ENCODE data around the gene ABCA7. TPM values are rescaled to one million over a fixed set of nuclear protein-coding genes. Genes with fewer than 3 reads are reported as not detected.

ABCA7 gene
- total RNA-seq, 2 donors from 2014 or later: 33.7 to 87.3 TPM

DNA sequence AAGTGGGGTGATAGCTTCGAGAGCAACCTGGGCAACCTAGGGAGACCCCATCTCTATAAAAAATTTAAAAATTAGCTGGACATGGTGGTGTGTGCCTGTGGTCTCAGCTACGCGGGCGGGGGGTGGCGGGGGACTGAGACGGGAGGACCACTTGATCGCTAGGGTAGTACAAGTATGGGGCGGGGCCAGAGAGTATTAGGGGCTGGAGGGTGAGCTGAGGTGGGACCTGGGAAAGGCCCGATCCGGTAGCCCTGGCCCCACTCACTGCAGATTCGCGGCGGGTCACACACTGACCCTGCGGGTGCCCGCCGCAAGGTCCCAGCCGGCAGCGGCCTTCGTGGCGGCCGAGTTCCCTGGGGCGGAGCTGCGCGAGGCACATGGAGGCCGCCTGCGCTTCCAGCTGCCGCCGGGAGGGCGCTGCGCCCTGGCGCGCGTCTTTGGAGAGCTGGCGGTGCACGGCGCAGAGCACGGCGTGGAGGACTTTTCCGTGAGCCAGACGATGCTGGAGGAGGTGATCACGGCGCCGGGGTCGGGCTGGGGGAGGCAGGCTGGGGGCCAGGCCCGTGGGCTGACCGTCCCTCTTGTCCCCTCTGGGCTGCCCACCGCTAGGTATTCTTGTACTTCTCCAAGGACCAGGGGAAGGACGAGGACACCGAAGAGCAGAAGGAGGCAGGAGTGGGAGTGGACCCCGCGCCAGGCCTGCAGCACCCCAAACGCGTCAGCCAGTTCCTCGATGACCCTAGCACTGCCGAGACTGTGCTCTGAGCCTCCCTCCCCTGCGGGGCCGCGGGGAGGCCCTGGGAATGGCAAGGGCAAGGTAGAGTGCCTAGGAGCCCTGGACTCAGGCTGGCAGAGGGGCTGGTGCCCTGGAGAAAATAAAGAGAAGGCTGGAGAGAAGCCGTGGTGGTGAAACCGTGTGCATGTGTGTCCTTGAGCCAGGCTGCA lies 25.0 kb downstream of the ABCA7 start:
- Histone ChIP-seq H3K36me3 (replicated peaks in 1 of 2; ENCODE audit: insufficient read depth in 1 of 2, low read depth in 2 of 2) (no peaks in the 10 kb centered on the region), H3K9me3 (no peaks in the 10 kb centered on the region), H3K4me1 (peaks cover 37% of the 10 kb centered on the region), H3K4me3 (no peak overlapping the region), H3K27ac (no peak overlapping the region), H3K27me3 (peaks cover 0 to 30% of the 10 kb centered on the region in 2 donors)
- peak; percentile 66 to 77 (median 73) for DNase-seq
- intact Hi-C loops (cut with DNase I): no loop called here
- 10 to 14% methylated on average over 17 to 58 of the region's 60 CpGs for WGBS, 2 donors
- ATAC-seq: peak; percentile 79
- TF ChIP-seq, protein P1, sequence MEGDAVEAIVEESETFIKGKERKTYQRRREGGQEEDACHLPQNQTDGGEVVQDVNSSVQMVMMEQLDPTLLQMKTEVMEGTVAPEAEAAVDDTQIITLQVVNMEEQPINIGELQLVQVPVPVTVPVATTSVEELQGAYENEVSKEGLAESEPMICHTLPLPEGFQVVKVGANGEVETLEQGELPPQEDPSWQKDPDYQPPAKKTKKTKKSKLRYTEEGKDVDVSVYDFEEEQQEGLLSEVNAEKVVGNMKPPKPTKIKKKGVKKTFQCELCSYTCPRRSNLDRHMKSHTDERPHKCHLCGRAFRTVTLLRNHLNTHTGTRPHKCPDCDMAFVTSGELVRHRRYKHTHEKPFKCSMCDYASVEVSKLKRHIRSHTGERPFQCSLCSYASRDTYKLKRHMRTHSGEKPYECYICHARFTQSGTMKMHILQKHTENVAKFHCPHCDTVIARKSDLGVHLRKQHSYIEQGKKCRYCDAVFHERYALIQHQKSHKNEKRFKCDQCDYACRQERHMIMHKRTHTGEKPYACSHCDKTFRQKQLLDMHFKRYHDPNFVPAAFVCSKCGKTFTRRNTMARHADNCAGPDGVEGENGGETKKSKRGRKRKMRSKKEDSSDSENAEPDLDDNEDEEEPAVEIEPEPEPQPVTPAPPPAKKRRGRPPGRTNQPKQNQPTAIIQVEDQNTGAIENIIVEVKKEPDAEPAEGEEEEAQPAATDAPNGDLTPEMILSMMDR (IDR thresholded peaks at IDR 0.05): peak; percentile 49 to 81 (median 70)
- no peak for TF ChIP-seq POLR2A (IDR thresholded peaks at IDR 0.05)

DNA sequence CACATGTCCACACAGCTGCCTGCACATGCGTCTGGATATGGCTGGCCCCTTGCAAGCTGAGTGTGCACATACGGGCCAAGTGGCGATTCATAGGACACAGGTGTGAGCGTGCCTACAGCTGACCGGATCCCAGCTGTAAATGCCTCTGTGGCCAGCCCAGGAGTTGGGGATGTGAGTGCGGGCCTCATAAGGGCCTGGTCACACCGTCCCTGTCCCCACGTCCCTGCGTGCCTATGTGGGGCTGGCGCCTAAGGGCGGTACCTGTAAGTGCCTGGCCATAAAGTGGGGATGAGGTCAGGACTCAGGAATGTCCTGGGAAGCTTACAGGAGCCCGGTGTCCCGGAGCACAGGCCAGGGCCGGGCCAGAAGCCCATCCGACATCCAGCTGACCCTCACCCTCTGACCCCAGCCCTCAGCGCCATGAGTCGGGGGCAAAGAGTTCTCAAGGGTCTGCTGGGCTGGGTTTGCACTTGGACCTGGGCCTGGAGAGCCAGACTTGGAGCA lies 25.8 kb downstream of the ABCA7 start:
- no peak for DNase-seq
- Histone ChIP-seq H3K27me3 (peaks cover 0 to 36% of the 10 kb centered on the region in 2 donors), H3K27ac (no peak overlapping the region), H3K36me3 (replicated peaks in 1 of 2; ENCODE audit: insufficient read depth in 1 of 2, low read depth in 2 of 2) (no peaks in the 10 kb centered on the region), H3K9me3 (no peaks in the 10 kb centered on the region), H3K4me3 (no peak overlapping the region), H3K4me1 (peaks cover 38% of the 10 kb centered on the region)
- no peak for TF ChIP-seq POLR2A (IDR thresholded peaks at IDR 0.05)
- TF ChIP-seq, protein P1 (IDR thresholded peaks at IDR 0.05): no peak
- intact Hi-C loops (cut with DNase I): no loop called here
- 48 to 58% methylated on average over 5 to 16 of the region's 17 CpGs for WGBS, 2 donors
- peak; percentile 20 for ATAC-seq

DNA sequence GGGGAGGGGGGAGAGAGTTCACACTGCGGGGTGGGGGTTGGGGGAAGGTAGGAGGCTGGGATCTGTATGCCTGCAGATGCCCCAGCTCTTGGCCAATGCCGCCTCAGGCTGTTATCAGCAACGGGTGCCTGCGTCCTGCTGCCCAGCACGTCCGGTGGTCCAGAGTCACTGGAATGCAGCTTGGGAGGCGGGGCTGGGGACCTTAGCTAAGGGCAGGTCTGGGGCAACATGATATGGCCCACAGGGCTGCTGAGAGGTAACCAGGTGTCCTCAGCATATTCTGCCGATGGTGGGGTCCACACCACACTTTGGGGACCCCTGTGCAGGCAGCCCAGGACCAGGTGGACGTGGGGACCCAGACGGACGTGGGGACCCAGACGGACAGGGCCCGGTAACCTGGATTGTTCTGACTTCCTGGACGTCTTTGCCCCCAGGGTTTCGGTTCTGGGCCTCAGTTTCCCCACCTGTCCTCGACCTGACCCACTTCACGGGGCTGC lies 26.4 kb downstream of the ABCA7 start:
- ATAC-seq (no peak), DNase-seq (no peak)
- H3K4me1 ChIP-seq: peaks cover 44% of the 10 kb centered on the region
- H3K27ac ChIP-seq: no peak overlapping the region
- no peak overlapping the region for H3K4me3 ChIP-seq
- peaks cover 0 to 42% of the 10 kb centered on the region in 2 donors for H3K27me3 ChIP-seq
- WGBS, 2 donors: 19 to 29% methylated on average over 13 to 17 of the region's 17 CpGs
- intact Hi-C loops (cut with DNase I): no loop called here
- no peaks in the 10 kb centered on the region for H3K9me3 ChIP-seq
- TF ChIP-seq, protein P1 (IDR thresholded peaks at IDR 0.05): no peak
- TF ChIP-seq POLR2A (IDR thresholded peaks at IDR 0.05): no peak
- H3K36me3 ChIP-seq (replicated peaks in 1 of 2; ENCODE audit: insufficient read depth in 1 of 2, low read depth in 2 of 2): no peaks in the 10 kb centered on the region

DNA sequence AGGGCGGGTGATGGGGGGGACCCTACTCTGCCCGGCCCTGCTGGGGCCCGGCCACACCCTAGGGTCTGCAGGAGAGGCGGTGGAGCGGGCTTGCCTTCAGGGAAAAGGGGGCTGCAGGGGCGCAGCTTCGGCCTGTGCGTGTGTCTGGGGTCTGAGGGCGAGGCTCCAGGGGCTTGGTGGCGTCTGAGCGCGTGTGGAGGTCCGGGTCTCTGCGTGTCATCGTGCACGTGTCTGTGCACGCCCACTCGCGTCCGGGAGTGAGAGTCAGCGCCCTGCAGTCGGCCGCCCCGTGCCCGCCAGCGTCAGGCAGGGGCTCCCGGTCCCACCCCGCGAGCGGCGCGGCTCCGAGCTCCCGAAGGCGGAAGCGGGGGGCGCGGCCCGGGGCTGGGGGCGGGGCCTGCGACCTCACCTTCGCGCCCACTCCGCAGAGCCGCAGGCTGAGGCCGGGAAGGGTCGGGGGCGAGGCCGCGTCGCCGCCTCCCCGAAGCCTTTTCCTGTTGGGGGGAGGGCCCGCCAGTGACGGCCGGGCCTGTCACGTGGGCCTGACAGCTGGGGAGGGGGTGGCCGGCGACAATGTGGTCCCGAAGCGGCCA lies 26.9 kb downstream of the ABCA7 start, which contains the start of gene ARHGAP45:
TSS of gene ARHGAP45 (plus strand) at position 420 of the 593 bp plus-strand sequence. CDS start 239 bp downstream, outside the sequence.
- H3K27me3 ChIP-seq: peaks cover 0 to 42% of the 10 kb centered on the region in 2 donors
- H3K9me3 ChIP-seq: no peaks in the 10 kb centered on the region
- intact Hi-C loops (cut with DNase I): no loop called here
- peak within 1 kb of the TSS in 2 of 4 donors; percentile 30 to 69 for H3K27ac ChIP-seq
- peak in 1 of 4 donors; percentile 57 for DNase-seq
- 5% methylated on average over 55 of the region's 61 CpGs; no CpG with 5 or more reads in 1 of the 2 donors for WGBS, 2 donors
- peaks cover 49% of the 10 kb centered on the region for H3K4me1 ChIP-seq
- ATAC-seq: no peak
- TF ChIP-seq, protein P1 (IDR thresholded peaks at IDR 0.05): no peak
- peak in 1 of 3 donors; percentile 4 for TF ChIP-seq POLR2A (IDR thresholded peaks at IDR 0.05)
- H3K36me3 ChIP-seq (replicated peaks in 1 of 2; ENCODE audit: insufficient read depth in 1 of 2, low read depth in 2 of 2): no peaks in the 10 kb centered on the region
- H3K4me3 ChIP-seq: peak within 1 kb of the TSS in 1 of 2 donors; percentile 27
